ENCODE data around the gene FBXL17. TPM values are rescaled to one million over a fixed set of nuclear protein-coding genes. Genes with fewer than 3 reads are reported as not detected.

The FBXL17 gene
- total RNA-seq, 1 donor from 2014 or later, result 22.4 TPM

DNA sequence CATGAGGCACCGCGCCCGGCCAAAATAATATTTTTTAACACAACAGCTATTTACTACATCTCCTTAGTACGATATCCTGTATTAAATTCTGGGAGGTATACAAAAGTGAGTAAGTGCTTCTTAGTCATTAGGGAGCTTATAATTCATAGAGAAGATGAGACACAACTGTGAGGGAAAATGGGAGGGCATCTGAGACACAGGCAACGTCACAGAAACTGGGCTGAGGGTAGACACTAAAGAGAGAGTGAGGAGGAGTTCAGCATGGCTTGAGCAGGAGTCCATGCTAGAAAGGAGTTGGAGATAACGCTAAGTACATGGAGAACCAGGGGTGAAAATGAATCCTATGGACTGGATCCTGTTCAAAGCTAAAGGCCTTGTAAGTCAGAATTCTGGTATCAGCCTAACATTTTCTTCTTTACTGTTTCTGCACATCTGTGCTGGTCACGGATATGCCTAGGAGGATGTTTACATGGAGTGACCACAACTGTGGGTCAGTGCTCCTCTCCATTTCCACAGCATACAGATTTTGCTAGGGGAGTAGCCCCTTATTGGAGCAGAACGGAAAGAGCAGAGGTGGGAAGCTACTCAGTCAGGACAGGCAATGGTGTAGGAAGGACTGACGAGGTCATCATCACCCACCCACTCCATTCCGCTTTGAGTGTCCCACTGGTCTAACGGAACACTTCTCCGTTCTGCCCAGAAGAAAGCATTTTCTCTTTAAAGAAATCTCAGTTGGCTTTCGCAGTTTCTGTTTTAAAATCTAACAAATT lies 400.8 kb downstream of the FBXL17 start:
- H3K4me3 ChIP-seq (ENCODE audit: low read length in 3 of 3), result no peak overlapping the region
- peaks cover 0 to 5% (median 0%) of the 10 kb centered on the region in 3 donors for H3K4me1 ChIP-seq (ENCODE audit: control insufficient read depth in 3 of 3, insufficient read depth in 3 of 3, low read length in 3 of 3)
- no peaks in the 10 kb centered on the region for H3K9me3 ChIP-seq (ENCODE audit: control insufficient read depth in 3 of 3, low read length in 3 of 3)
- H3K9ac ChIP-seq (ENCODE audit: low read depth in 1 of 3, low read length in 3 of 3), result no peak overlapping the region
- no peak overlapping the region for H3K27ac ChIP-seq (ENCODE audit: low read depth, low read length)
- H3K36me3 ChIP-seq (ENCODE audit: control insufficient read depth in 3 of 3, insufficient read depth in 3 of 3, low read length in 3 of 3), result no peaks in the 10 kb centered on the region
- H3K27me3 ChIP-seq (ENCODE audit: control insufficient read depth in 3 of 3, insufficient read depth in 3 of 3, low read length in 3 of 3), result no peaks in the 10 kb centered on the region

DNA sequence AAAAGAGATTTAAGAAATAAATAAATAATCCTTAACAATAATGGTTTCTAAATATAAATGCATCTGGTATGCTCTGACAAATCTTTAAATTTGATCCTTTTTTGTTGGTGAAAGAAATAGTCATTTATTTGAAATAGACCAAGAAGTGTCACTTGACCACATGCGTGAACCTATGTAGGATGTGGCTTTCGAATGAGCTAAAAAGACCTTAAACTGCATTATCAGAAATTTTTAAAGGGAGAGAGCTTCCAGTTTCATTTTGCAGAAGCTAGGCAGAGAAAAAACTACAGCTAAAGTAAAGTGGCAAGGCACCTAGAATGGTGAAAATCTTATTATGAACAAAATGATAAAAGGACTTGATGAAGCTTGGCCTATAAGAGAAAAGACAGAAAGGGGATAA lies 402.0 kb downstream of the FBXL17 start:
- no peaks in the 10 kb centered on the region for H3K36me3 ChIP-seq (ENCODE audit: control insufficient read depth in 3 of 3, insufficient read depth in 3 of 3, low read length in 3 of 3)
- no peaks in the 10 kb centered on the region for H3K27me3 ChIP-seq (ENCODE audit: control insufficient read depth in 3 of 3, insufficient read depth in 3 of 3, low read length in 3 of 3)
- H3K9ac ChIP-seq (ENCODE audit: low read depth in 1 of 3, low read length in 3 of 3), result no peak overlapping the region
- no peak overlapping the region for H3K27ac ChIP-seq (ENCODE audit: low read depth, low read length)
- no peak overlapping the region for H3K4me3 ChIP-seq (ENCODE audit: low read length in 3 of 3)
- H3K4me1 ChIP-seq (ENCODE audit: control insufficient read depth in 3 of 3, insufficient read depth in 3 of 3, low read length in 3 of 3), result no peaks in the 10 kb centered on the region
- no peaks in the 10 kb centered on the region for H3K9me3 ChIP-seq (ENCODE audit: control insufficient read depth in 3 of 3, low read length in 3 of 3)

DNA sequence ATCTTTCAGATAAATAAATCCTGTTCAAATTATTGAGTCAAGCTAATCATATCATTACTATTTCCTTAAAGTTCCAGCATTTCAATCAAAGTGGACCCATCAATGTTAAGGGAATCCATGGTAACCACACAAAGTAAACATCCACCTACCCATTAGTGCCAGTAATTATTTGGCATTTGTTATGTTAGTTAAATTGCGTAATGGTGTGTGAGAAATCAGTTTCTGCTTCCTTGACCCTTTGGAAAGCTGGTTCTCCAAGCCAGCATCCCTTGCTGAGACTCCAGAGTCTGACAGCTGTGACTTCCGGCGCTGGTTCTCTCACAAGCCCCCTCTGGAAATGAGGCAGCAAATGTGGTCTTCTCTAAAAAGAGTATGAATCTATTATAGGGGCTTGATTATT lies 402.6 kb downstream of the FBXL17 start:
- Histone ChIP-seq H3K4me1 (ENCODE audit: control insufficient read depth in 3 of 3, insufficient read depth in 3 of 3, low read length in 3 of 3) (no peaks in the 10 kb centered on the region), H3K27me3 (ENCODE audit: control insufficient read depth in 3 of 3, insufficient read depth in 3 of 3, low read length in 3 of 3) (no peaks in the 10 kb centered on the region), H3K36me3 (ENCODE audit: control insufficient read depth in 3 of 3, insufficient read depth in 3 of 3, low read length in 3 of 3) (no peaks in the 10 kb centered on the region), H3K4me3 (ENCODE audit: low read length in 3 of 3) (no peak overlapping the region), H3K9me3 (ENCODE audit: control insufficient read depth in 3 of 3, low read length in 3 of 3) (no peaks in the 10 kb centered on the region), H3K9ac (ENCODE audit: low read depth in 1 of 3, low read length in 3 of 3) (no peak overlapping the region), H3K27ac (ENCODE audit: low read depth, low read length) (no peak overlapping the region)

DNA sequence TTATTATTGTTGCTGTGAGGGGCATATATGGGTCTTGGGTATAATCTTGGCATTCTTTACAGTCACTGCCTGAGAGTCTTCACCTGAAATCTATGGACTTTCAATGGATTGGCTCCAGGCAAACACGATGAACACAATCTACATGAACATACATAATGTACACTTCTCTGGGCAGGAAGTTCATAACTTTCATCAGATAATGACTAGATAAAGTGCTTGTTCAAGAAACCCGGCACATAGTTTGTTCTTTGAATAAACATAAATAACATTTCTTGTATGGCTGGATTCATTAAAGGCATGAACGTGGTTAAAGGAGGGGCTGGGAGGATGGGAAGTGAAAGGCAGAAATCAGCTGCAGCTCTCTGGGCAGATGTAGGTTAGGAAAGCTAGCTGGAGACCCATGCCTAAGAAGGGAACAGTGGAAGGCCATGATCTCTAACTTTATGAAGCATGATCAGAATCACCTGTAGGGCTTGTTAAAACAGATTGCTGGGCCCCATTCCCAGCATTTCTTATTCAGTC lies 404.3 kb downstream of the FBXL17 start:
- Histone ChIP-seq H3K4me1 (ENCODE audit: control insufficient read depth in 3 of 3, insufficient read depth in 3 of 3, low read length in 3 of 3) (no peaks in the 10 kb centered on the region), H3K27ac (ENCODE audit: low read depth, low read length) (no peak overlapping the region), H3K27me3 (ENCODE audit: control insufficient read depth in 3 of 3, insufficient read depth in 3 of 3, low read length in 3 of 3) (no peaks in the 10 kb centered on the region), H3K4me3 (ENCODE audit: low read length in 3 of 3) (no peak overlapping the region), H3K9ac (ENCODE audit: low read depth in 1 of 3, low read length in 3 of 3) (no peak overlapping the region), H3K36me3 (ENCODE audit: control insufficient read depth in 3 of 3, insufficient read depth in 3 of 3, low read length in 3 of 3) (no peaks in the 10 kb centered on the region), H3K9me3 (ENCODE audit: control insufficient read depth in 3 of 3, low read length in 3 of 3) (no peaks in the 10 kb centered on the region)

DNA sequence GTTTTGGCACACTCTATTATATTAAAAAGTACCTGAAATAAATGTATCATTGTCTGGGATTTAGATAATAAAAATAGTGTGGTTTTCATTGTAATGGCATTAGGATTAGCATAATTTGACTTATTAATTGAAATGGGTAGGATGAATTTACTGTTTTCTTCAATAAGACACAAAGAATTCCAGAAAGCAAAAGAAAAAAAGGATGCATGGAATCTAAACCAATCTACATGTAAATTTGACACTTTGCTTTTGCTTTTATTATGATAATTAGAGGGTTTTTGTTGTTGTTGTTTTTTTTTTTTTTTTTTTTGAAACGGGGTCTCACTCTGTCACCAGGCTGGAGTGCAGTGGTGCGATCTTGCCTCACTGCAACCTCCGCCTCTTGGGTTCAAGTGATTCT lies 406.3 kb downstream of the FBXL17 start:
- Histone ChIP-seq H3K9ac (ENCODE audit: low read depth in 1 of 3, low read length in 3 of 3) (no peak overlapping the region), H3K36me3 (ENCODE audit: control insufficient read depth in 3 of 3, insufficient read depth in 3 of 3, low read length in 3 of 3) (no peaks in the 10 kb centered on the region), H3K27ac (ENCODE audit: low read depth, low read length) (no peak overlapping the region), H3K27me3 (ENCODE audit: control insufficient read depth in 3 of 3, insufficient read depth in 3 of 3, low read length in 3 of 3) (no peaks in the 10 kb centered on the region), H3K9me3 (ENCODE audit: control insufficient read depth in 3 of 3, low read length in 3 of 3) (no peaks in the 10 kb centered on the region), H3K4me3 (ENCODE audit: low read length in 3 of 3) (no peak overlapping the region), H3K4me1 (ENCODE audit: control insufficient read depth in 3 of 3, insufficient read depth in 3 of 3, low read length in 3 of 3) (no peaks in the 10 kb centered on the region)

DNA sequence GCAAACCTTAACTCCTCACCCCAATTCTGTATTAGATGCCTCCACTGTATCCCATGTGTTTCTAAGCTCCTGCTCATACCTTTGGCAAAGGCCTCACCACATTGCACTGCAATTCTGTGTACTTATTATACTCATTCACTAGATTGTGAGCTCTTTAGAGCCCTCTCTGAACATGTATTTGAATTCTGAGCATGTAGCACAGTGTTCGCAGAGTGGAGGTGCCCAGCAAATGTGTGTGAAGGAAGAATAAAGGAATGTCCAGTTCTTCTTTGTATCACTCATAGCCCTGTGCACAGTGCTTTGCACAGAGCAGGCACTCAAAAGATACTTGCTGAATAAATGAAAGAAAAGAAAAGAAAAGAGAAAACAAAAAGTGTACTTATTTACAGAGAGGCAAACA lies 410.1 kb downstream of the FBXL17 start:
- Histone ChIP-seq H3K36me3 (ENCODE audit: control insufficient read depth in 3 of 3, insufficient read depth in 3 of 3, low read length in 3 of 3) (no peaks in the 10 kb centered on the region), H3K27ac (ENCODE audit: low read depth, low read length) (no peak overlapping the region), H3K4me3 (ENCODE audit: low read length in 3 of 3) (no peak overlapping the region), H3K27me3 (ENCODE audit: control insufficient read depth in 3 of 3, insufficient read depth in 3 of 3, low read length in 3 of 3) (no peaks in the 10 kb centered on the region), H3K9ac (ENCODE audit: low read depth in 1 of 3, low read length in 3 of 3) (no peak overlapping the region), H3K9me3 (ENCODE audit: control insufficient read depth in 3 of 3, low read length in 3 of 3) (no peaks in the 10 kb centered on the region), H3K4me1 (ENCODE audit: control insufficient read depth in 3 of 3, insufficient read depth in 3 of 3, low read length in 3 of 3) (no peaks in the 10 kb centered on the region)

DNA sequence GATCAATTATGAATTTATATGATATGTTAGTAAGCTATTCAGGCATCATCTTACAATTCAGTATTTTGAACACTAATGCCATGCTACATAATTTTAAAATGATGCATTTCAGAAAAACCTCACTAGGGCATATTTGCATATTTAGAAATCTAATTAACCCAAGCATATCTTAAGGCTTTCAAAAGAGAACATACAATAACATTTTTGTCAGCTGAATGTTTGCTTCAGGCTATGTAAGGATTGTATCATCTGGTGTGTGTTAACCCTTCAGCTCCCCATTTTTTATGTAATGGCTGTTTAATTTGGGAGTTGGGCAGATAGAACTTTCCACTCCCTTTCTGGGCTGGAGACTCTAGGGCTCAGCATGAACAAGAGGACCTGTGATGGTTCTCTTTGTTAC lies 412.1 kb downstream of the FBXL17 start:
- Histone ChIP-seq H3K9ac (ENCODE audit: low read depth in 1 of 3, low read length in 3 of 3) (no peak overlapping the region), H3K4me1 (ENCODE audit: control insufficient read depth in 3 of 3, insufficient read depth in 3 of 3, low read length in 3 of 3) (no peaks in the 10 kb centered on the region), H3K9me3 (ENCODE audit: control insufficient read depth in 3 of 3, low read length in 3 of 3) (no peaks in the 10 kb centered on the region), H3K4me3 (ENCODE audit: low read length in 3 of 3) (no peak overlapping the region), H3K36me3 (ENCODE audit: control insufficient read depth in 3 of 3, insufficient read depth in 3 of 3, low read length in 3 of 3) (no peaks in the 10 kb centered on the region), H3K27me3 (ENCODE audit: control insufficient read depth in 3 of 3, insufficient read depth in 3 of 3, low read length in 3 of 3) (no peaks in the 10 kb centered on the region), H3K27ac (ENCODE audit: low read depth, low read length) (no peak overlapping the region)

DNA sequence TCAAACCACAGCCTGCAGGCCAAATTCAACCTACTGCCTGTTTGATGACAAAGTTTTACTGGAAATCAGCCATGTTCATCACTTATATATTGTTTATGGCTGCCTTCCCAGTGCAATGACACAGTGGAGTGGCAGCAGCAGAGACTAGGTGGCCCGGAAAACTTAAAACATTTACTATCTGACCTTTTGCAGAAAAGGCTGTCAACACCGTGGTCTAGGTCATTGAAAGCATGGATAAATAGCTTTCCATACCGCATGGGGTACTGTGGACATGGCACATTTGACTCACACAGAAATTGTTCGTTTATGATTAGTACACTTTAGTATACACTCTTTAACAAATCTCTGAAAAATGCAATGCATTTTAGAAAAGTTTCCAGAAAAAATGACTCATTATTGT lies 412.9 kb downstream of the FBXL17 start:
- H3K27me3 ChIP-seq (ENCODE audit: control insufficient read depth in 3 of 3, insufficient read depth in 3 of 3, low read length in 3 of 3), result no peaks in the 10 kb centered on the region
- H3K27ac ChIP-seq (ENCODE audit: low read depth, low read length), result no peak overlapping the region
- no peaks in the 10 kb centered on the region for H3K4me1 ChIP-seq (ENCODE audit: control insufficient read depth in 3 of 3, insufficient read depth in 3 of 3, low read length in 3 of 3)
- H3K36me3 ChIP-seq (ENCODE audit: control insufficient read depth in 3 of 3, insufficient read depth in 3 of 3, low read length in 3 of 3), result no peaks in the 10 kb centered on the region
- H3K4me3 ChIP-seq (ENCODE audit: low read length in 3 of 3), result no peak overlapping the region
- H3K9me3 ChIP-seq (ENCODE audit: control insufficient read depth in 3 of 3, low read length in 3 of 3), result no peaks in the 10 kb centered on the region
- H3K9ac ChIP-seq (ENCODE audit: low read depth in 1 of 3, low read length in 3 of 3), result no peak overlapping the region

DNA sequence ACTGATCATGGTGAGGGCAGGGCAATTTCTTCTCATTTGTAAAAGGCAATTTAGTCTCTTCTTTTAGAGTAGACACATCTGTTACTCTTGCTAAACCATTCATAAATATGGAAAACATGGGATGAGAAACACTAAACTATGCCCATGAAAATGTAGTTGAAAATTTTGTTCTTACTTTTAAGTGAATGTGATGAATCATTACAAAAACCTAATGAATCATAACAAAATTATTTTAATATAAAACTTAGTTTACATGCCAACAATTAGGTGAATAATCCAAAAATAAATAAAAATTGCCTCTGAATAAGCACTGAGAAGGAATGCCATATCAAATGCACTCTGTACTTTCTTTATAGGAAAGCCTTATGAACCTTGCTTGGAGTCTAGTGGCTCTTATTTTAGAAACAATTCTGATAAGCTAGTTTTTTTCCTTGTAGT lies 413.5 kb downstream of the FBXL17 start:
- Histone ChIP-seq H3K27me3 (ENCODE audit: control insufficient read depth in 3 of 3, insufficient read depth in 3 of 3, low read length in 3 of 3) (no peaks in the 10 kb centered on the region), H3K9me3 (ENCODE audit: control insufficient read depth in 3 of 3, low read length in 3 of 3) (no peaks in the 10 kb centered on the region), H3K4me1 (ENCODE audit: control insufficient read depth in 3 of 3, insufficient read depth in 3 of 3, low read length in 3 of 3) (no peaks in the 10 kb centered on the region), H3K4me3 (ENCODE audit: low read length in 3 of 3) (no peak overlapping the region), H3K27ac (ENCODE audit: low read depth, low read length) (no peak overlapping the region), H3K36me3 (ENCODE audit: control insufficient read depth in 3 of 3, insufficient read depth in 3 of 3, low read length in 3 of 3) (no peaks in the 10 kb centered on the region), H3K9ac (ENCODE audit: low read depth in 1 of 3, low read length in 3 of 3) (no peak overlapping the region)

DNA sequence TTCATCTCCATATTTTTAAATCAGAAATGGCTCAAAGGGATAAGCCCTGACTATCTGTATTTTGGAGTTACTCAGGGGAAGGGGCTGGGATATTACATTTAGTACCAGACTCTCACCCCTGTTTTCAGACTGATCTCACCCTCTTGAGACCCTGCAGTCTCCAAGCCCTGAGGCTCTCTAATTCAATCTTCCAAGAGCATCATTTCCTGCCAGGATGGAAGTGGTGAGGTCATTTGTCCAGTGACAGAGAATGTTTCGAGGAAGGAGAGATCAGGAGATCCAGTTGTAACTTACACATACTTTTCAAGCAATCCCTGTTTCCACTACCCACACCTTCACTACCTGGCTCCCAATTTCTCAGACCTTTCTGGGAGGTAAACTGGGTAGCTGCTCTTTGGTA lies 415.7 kb downstream of the FBXL17 start:
- no peaks in the 10 kb centered on the region for H3K4me1 ChIP-seq (ENCODE audit: control insufficient read depth in 3 of 3, insufficient read depth in 3 of 3, low read length in 3 of 3)
- H3K36me3 ChIP-seq (ENCODE audit: control insufficient read depth in 3 of 3, insufficient read depth in 3 of 3, low read length in 3 of 3), result no peaks in the 10 kb centered on the region
- no peaks in the 10 kb centered on the region for H3K9me3 ChIP-seq (ENCODE audit: control insufficient read depth in 3 of 3, low read length in 3 of 3)
- H3K4me3 ChIP-seq (ENCODE audit: low read length in 3 of 3), result no peak overlapping the region
- H3K27me3 ChIP-seq (ENCODE audit: control insufficient read depth in 3 of 3, insufficient read depth in 3 of 3, low read length in 3 of 3), result no peaks in the 10 kb centered on the region
- no peak overlapping the region for H3K9ac ChIP-seq (ENCODE audit: low read depth in 1 of 3, low read length in 3 of 3)
- no peak overlapping the region for H3K27ac ChIP-seq (ENCODE audit: low read depth, low read length)
